NCI-H748 treated with DMSO at 0.1 percent for 48 hours (cell line): ENCODE data around the gene TEF.
A peak's percentile ranks its signal among the peaks of the same experiment; 100 is the strongest.
"Not testable (repeated sequence)": the region's sequence is repeated elsewhere in the genome, so short reads cannot be mapped to it uniquely, and the experiment has no call there.

Experiments used
- DNase-seq: peaks from one replicate; lab custom pipeline; 2025; lab: John Stamatoyannopoulos, UW

Gene TEF

GRCh38 chr22:41382610-41383009, 868 bp downstream of the TEF start:
- DNase-seq = no peak

- no peak for DNase-seq
Measured at GRCh38 chr22:41383085-41383484, 1.3 kb downstream of the TEF start.

- no peak for DNase-seq
Measured at GRCh38 chr22:41384128-41384527, 2.4 kb downstream of the TEF start.

- no peak for DNase-seq
Measured at GRCh38 chr22:41387341-41387740, 5.6 kb downstream of the TEF start.

GRCh38 chr22:41394012-41394356, 12.2 kb downstream of the TEF start:
- DNase-seq = no peak

- DNase-seq = no peak
Measured at GRCh38 chr22:41395531-41396240, 13.9 kb downstream of the TEF start.

- DNase-seq = no peak
Measured at GRCh38 chr22:41397143-41397811, 15.5 kb downstream of the TEF start.

- DNase-seq = no peak
Measured at GRCh38 chr22:41398921-41399320, 17.2 kb downstream of the TEF start.

GRCh38 chr22:41401781-41402648, 20.3 kb downstream of the TEF start:
- no peak for DNase-seq

- not testable (repeated sequence) for DNase-seq
Measured at GRCh38 chr22:41402851-41403250, 21.1 kb downstream of the TEF start.

GRCh38 chr22:41403532-41404318, 22.0 kb downstream of the TEF start:
- peak; percentile 63 for DNase-seq

- no peak for DNase-seq
Measured at GRCh38 chr22:41405588-41405987, 23.8 kb downstream of the TEF start.

GRCh38 chr22:41406410-41406809, 24.7 kb downstream of the TEF start:
- DNase-seq = no peak

GRCh38 chr22:41407433-41407832, 25.7 kb downstream of the TEF start:
- DNase-seq = no peak

GRCh38 chr22:41408665-41409064, 26.9 kb downstream of the TEF start:
- DNase-seq = no peak

- DNase-seq = no peak
Measured at GRCh38 chr22:41410311-41410751, 28.6 kb downstream of the TEF start.

GRCh38 chr22:41411021-41411851, 29.5 kb downstream of the TEF start:
- no peak for DNase-seq

- DNase-seq = no peak
Measured at GRCh38 chr22:41415554-41415953, 33.8 kb downstream of the TEF start.

- DNase-seq = no peak
Measured at GRCh38 chr22:41417622-41418390, 36.1 kb downstream of the TEF start.

- no peak for DNase-seq
Measured at GRCh38 chr22:41418717-41419116, 37.0 kb downstream of the TEF start.
